ENCODE data around the gene TBC1D23.

TBC1D23 gene

GRCh38 chr3:100288288-100288894, 27.6 kb downstream of the TBC1D23 start:
- in situ Hi-C loops (cut with HindIII; ENCODE audit: low sequenced_read_pairs) = no loop called here
- DNase-seq (ENCODE audit: low read depth, low spot score) = no peak
- TF ChIP-seq CTCF (IDR thresholded peaks at IDR 0.05; ENCODE audit: low read depth, low read length) = no peak

GRCh38 chr3:100289339-100289738, 28.5 kb downstream of the TBC1D23 start:
- no peak for DNase-seq (ENCODE audit: low read depth, low spot score)
- no peak for TF ChIP-seq CTCF (IDR thresholded peaks at IDR 0.05; ENCODE audit: low read depth, low read length)
- in situ Hi-C loops (cut with HindIII; ENCODE audit: low sequenced_read_pairs) = no loop called here
- no peak overlapping the region for H3K4me3 ChIP-seq (ENCODE audit: low read depth, low read length)

More at GRCh38 chr3:100288288-100288894, 27.6 kb downstream of the TBC1D23 start:
- no peak overlapping the region for H3K4me3 ChIP-seq (ENCODE audit: low read depth, low read length)

- no peak for TF ChIP-seq CTCF (IDR thresholded peaks at IDR 0.05; ENCODE audit: low read depth, low read length)
- no peak overlapping the region for H3K4me3 ChIP-seq (ENCODE audit: low read depth, low read length)
- in situ Hi-C loops (cut with HindIII; ENCODE audit: low sequenced_read_pairs) = no loop called here
- no peak for DNase-seq (ENCODE audit: low read depth, low spot score)
These were observed 34.3 kb downstream of the TBC1D23 start for GRCh38 chr3:100295089-100295488.

GRCh38 chr3:100297784-100298183, 37.0 kb downstream of the TBC1D23 start:
- DNase-seq (ENCODE audit: low read depth, low spot score) = peak; percentile 20
- no peak overlapping the region for H3K4me3 ChIP-seq (ENCODE audit: low read depth, low read length)
- in situ Hi-C loops (cut with HindIII; ENCODE audit: low sequenced_read_pairs) = no loop called here
- no peak for TF ChIP-seq CTCF (IDR thresholded peaks at IDR 0.05; ENCODE audit: low read depth, low read length)

DNA sequence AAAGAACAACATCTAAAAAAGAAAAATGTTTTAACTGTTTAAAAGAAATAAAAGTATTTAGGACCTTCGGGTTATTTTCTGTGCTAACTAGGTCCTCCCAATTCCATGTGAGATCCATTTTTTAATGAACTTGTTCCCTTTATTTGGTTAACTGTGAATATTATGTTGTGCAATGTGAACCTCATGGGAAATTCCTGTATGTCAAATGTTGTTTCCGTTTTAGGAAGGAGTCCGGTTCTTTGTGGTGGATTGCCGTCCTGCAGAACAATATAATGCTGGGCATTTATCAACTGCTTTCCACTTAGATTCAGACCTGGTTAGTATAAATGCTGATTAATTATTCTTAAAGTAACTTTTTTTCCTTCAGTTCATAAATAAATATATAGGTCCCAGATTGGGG, 38.2 kb downstream of the TBC1D23 start:
- H3K4me3 ChIP-seq (ENCODE audit: low read depth, low read length) = no peak overlapping the region
- no peak for DNase-seq (ENCODE audit: low read depth, low spot score)
- in situ Hi-C loops (cut with HindIII; ENCODE audit: low sequenced_read_pairs) = no loop called here
- TF ChIP-seq CTCF (IDR thresholded peaks at IDR 0.05; ENCODE audit: low read depth, low read length) = no peak

DNA sequence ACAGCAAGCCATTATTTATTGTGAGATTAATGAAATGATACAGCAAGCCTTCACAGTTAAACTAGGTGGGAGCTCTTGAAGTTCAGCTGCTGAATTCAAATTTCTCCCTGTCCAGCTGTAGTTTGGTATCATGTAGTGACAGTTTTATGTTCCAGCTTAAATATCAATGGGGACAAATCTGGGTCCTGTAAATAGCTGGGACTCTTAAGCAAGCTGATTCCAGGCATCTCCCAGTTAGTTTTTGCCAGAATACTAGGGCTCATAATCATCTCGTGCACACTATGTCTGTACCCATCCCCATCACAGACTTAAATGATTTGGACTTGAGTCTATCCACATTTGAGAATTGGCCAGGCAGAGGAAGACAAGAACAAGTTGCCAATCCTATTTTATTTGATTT, 45.9 kb downstream of the TBC1D23 start:
- no peak overlapping the region for H3K4me3 ChIP-seq (ENCODE audit: low read depth, low read length)
- TF ChIP-seq CTCF (IDR thresholded peaks at IDR 0.05; ENCODE audit: low read depth, low read length) = no peak
- DNase-seq (ENCODE audit: low read depth, low spot score) = no peak
- in situ Hi-C loops (cut with HindIII; ENCODE audit: low sequenced_read_pairs) = no loop called here

Data from astrocyte of the spinal cord (primary cell).